Tibial nerve (tissue), 4 donors: ENCODE measurements around the gene ARID3C. TPM values are rescaled to one million over a fixed set of nuclear protein-coding genes. Genes with fewer than 3 reads are reported as not detected.

Experiments
- DNase-seq, 2 donors: peaks; one replicate each; pipeline ENCODE4 v3.0.0-alpha.2; 2019; ENCODE audit warnings: low spot score in 2 of 2
- H3K27ac ChIP-seq, 4 donors: fragments of 200-600 bp; sonication (generic) in 3 of 4; one replicate each; pipeline ENCODE4 v1.5.1; 2017 to 2019; ENCODE audit warnings: mild to moderate bottlenecking in 1 of 4
- H3K27me3 ChIP-seq, 2 donors: fragments of 200-600 bp; sonication (generic) in 1 of 2; one replicate each; pipeline versions ENCODE4 v1.5.1 to v1.6.0; 2017 to 2019
- H3K36me3 ChIP-seq, 3 donors: fragments of 200-600 bp; sonication (generic); one replicate each; pipeline ENCODE4 v1.5.1; 2018 to 2019
- H3K4me1 ChIP-seq, 4 donors: fragments of 200-600 bp; sonication (generic) in 3 of 4; one replicate each; pipeline ENCODE4 v1.5.1; 2017 to 2019
- H3K4me3 ChIP-seq, 4 donors: fragments of 200-600 bp; sonication (generic) in 3 of 4; one replicate each; pipeline ENCODE4 v1.5.1; 2017 to 2019; ENCODE audit warnings: mild to moderate bottlenecking in 1 of 4, moderate library complexity in 1 of 4
- H3K9me3 ChIP-seq, 4 donors: fragments of 200-600 bp; sonication (generic) in 3 of 4; one replicate each; pipeline ENCODE4 v1.5.1; 2017 to 2019
- EP300 ChIP-seq, 2 donors: sonication (generic); formaldehyde crosslinking; IDR thresholded peaks; one replicate each; pipeline ENCODE4 v1.6.1; 2017; ENCODE audit warnings: antibody characterized with exemption in 2 of 2, mild to moderate bottlenecking in 1 of 2
- POLR2A ChIP-seq, 2 donors: fragments of 450-650 bp; IDR thresholded peaks; one replicate each; pipeline ENCODE4 v1.6.1; 2017; ENCODE audit warnings: antibody characterized with exemption in 2 of 2, mild to moderate bottlenecking in 2 of 2, moderate library complexity in 2 of 2
- WGBS, 2 donors: methylation state at CpG; one replicate each; pipeline ENCODE4 v1.1.5; 2018; 5-methylcytosine and 5-hydroxymethylcytosine counted together
- small RNA-seq: library from RNA; depleted of rRNA; stranded (forward); fragments of <200 nt; gene quantifications from one replicate; pipeline ENCODE3, GENCODE V24; 2016
- total RNA-seq, 4 donors: library from RNA; depleted of rRNA; stranded (reverse); fragments of >200 nt; gene quantifications; one replicate each; pipeline ENCODE4 v1.1.0, GENCODE V29; 2016
- TF ChIP-seq, protein P1 (sequence below), 5 experiments: fragments of 200-600 bp in 3 of 5; fragments of 450-650 bp in 2 of 5; sonication (generic) in 3 of 5; IDR thresholded peaks; one replicate each; pipeline ENCODE4 v1.5.1; 2016 to 2019; ENCODE audit warnings: antibody characterized with exemption in 5 of 5, mild to moderate bottlenecking in 3 of 5, moderate library complexity in 2 of 5

ARID3C gene
- total RNA-seq, 4 donors from 2014 or later: 0.30 to 2.1 (median 1.3) TPM

DNA sequence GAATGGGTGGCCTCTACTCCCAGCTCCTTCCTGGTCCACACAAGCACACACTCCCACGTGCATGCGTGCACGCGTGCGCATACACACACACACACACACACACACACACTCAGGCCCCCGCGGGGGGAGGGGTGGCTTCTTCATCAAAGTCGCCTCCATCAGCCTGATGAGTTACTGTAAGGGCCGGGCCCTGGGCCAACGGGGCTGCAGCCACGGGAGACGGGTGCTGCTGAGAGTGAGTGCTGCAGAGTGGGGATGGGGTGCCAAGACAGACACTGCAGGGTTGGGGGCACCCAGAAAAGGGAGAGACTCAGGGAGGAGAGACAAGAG is 57.4 kb downstream of the ARID3C start:
- DNase-seq: no peak
- WGBS, 2 donors: 58 to 62% methylated on average over 12 of the region's 12 CpGs

More for the DNA sequence above, 57.4 kb downstream of the ARID3C start:
- TF ChIP-seq, protein P1, sequence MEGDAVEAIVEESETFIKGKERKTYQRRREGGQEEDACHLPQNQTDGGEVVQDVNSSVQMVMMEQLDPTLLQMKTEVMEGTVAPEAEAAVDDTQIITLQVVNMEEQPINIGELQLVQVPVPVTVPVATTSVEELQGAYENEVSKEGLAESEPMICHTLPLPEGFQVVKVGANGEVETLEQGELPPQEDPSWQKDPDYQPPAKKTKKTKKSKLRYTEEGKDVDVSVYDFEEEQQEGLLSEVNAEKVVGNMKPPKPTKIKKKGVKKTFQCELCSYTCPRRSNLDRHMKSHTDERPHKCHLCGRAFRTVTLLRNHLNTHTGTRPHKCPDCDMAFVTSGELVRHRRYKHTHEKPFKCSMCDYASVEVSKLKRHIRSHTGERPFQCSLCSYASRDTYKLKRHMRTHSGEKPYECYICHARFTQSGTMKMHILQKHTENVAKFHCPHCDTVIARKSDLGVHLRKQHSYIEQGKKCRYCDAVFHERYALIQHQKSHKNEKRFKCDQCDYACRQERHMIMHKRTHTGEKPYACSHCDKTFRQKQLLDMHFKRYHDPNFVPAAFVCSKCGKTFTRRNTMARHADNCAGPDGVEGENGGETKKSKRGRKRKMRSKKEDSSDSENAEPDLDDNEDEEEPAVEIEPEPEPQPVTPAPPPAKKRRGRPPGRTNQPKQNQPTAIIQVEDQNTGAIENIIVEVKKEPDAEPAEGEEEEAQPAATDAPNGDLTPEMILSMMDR (IDR thresholded peaks at IDR 0.05): no peak
- TF ChIP-seq EP300 (IDR thresholded peaks at IDR 0.05): no peak
- no peak for TF ChIP-seq POLR2A (IDR thresholded peaks at IDR 0.05)
- H3K36me3 ChIP-seq: peaks cover 0 to 7% (median 0%) of the 10 kb centered on the region in 3 donors
- no peaks in the 10 kb centered on the region for H3K9me3 ChIP-seq
- no peak overlapping the region for H3K4me3 ChIP-seq
- H3K4me1 ChIP-seq: peaks cover 0 to 62% (median 2%) of the 10 kb centered on the region in 4 donors
- no peaks in the 10 kb centered on the region for H3K27me3 ChIP-seq
- H3K27ac ChIP-seq: peak overlapping the region in 1 of 4 donors; percentile 15

Small RNA genes lying within 50 kb of the gene (small RNA-seq; reads per million reads assigned to genes)
- not detected for gene CCL27

Other genes starting within 250 kb of the ARID3C start
- 10 to 100 TPM in 3 of 4 donors, 1 to 10 TPM in 1; 8.5 to 15.6 (median 13.6) TPM for gene FAM219A, start 170.5 kb downstream of the ARID3C start, total RNA-seq
- 1 to 10 TPM in 1 of 4 donors, under 1 TPM in 2, not detected in 1; 0.42 to 3.9 (median 0.66) TPM for gene DNAI1, start 170.3 kb downstream of the ARID3C start, total RNA-seq
- gene ENHO, start 106.1 kb downstream of the ARID3C start, total RNA-seq: 10 to 100 TPM in 3 of 4 donors, 1 to 10 TPM in 1; 2.7 to 22.1 (median 16.3) TPM
- gene CNTFR, start 39.3 kb downstream of the ARID3C start, total RNA-seq: 10 to 100 TPM; 19.8 to 40.9 (median 34.7) TPM
- 10 to 100 TPM; 31.4 to 45.9 (median 45.4) TPM for gene RPP25L, start 17.0 kb downstream of the ARID3C start, total RNA-seq
- gene DCTN3, start 8.6 kb downstream of the ARID3C start, total RNA-seq: 10 to 100 TPM; 64.7 to 87.5 (median 73.7) TPM
- 100 to 1,000 TPM in 2 of 4 donors, 10 to 100 TPM in 2; 92.6 to 128 (median 107) TPM for gene SIGMAR1, start 8.7 kb upstream of the ARID3C start, total RNA-seq
- 10 to 100 TPM; 38.5 to 75.3 (median 63.7) TPM for gene GALT, start 17.6 kb upstream of the ARID3C start, total RNA-seq
- gene IL11RA, start 23.1 kb upstream of the ARID3C start, total RNA-seq: 10 to 100 TPM; 27.3 to 48.8 (median 39.6) TPM
- gene CCL27, start 33.6 kb upstream of the ARID3C start, total RNA-seq: 10 to 100 TPM in 1 of 4 donors, not detected in 3; 45.1 TPM
- not detected for gene CCL19, start 62.2 kb upstream of the ARID3C start, total RNA-seq
- 10 to 100 TPM in 1 of 4 donors, 1 to 10 TPM in 3; 4.6 to 14.0 (median 8.6) TPM for gene CCL21, start 81.1 kb upstream of the ARID3C start, total RNA-seq